HL-60 (cell line): ENCODE results near the gene LARGE2.

Experiments
- DNase-seq, 2 experiments: peaks; one replicate each; pipeline ENCODE4 v3.0.0-alpha.2; 2010 to 2020; ENCODE audit warnings: low read depth in 1 of 2, low spot score in 1 of 2
- H3K27ac ChIP-seq: fragments of 250-450 bp; sonication (Bioruptor Pico); replicated peaks from 2 replicates; pipeline ENCODE4 v1.5.1; 2020; ENCODE audit warnings: mild to moderate bottlenecking, moderate library complexity
- H3K27me3 ChIP-seq: fragments of 250-450 bp; sonication (Bioruptor Pico); 2 replicates; pipeline ENCODE4 v1.5.1; 2021; ENCODE audit warnings: mild to moderate bottlenecking, moderate library complexity; ENCODE audit not compliant: insufficient read depth, poor library complexity, severe bottlenecking
- H3K4me3 ChIP-seq: replicated peaks from 2 replicates; pipeline ENCODE4 v1.5.1; 2011; ENCODE audit warnings: mild to moderate bottlenecking, control low read depth, low read length; ENCODE audit not compliant: insufficient read depth
- GABPA ChIP-seq: IDR thresholded peaks from 2 replicates; pipeline ENCODE4 v1.6.1; 2012; ENCODE audit warnings: low read depth
- POLR2AphosphoS5 ChIP-seq: IDR thresholded peaks from 2 replicates; pipeline ENCODE4 v1.6.1; 2012; ENCODE audit warnings: low read depth
- SPI1 ChIP-seq: IDR thresholded peaks from 2 replicates; pipeline ENCODE4 v1.6.1; 2012; ENCODE audit warnings: low read depth, mild to moderate bottlenecking, borderline replicate concordance
- TF ChIP-seq, protein P1 (sequence below): IDR thresholded peaks from 2 replicates; pipeline ENCODE4 v1.6.1; 2012; ENCODE audit warnings: low read depth; ENCODE audit not compliant: insufficient replicate concordance
- TF ChIP-seq, protein P2 (sequence below): IDR thresholded peaks from one replicate; pipeline ENCODE4 v1.5.1; 2011; ENCODE audit warnings: low read length, control low read depth, inconsistent platforms; ENCODE audit not compliant: insufficient read depth

Gene LARGE2

DNA sequence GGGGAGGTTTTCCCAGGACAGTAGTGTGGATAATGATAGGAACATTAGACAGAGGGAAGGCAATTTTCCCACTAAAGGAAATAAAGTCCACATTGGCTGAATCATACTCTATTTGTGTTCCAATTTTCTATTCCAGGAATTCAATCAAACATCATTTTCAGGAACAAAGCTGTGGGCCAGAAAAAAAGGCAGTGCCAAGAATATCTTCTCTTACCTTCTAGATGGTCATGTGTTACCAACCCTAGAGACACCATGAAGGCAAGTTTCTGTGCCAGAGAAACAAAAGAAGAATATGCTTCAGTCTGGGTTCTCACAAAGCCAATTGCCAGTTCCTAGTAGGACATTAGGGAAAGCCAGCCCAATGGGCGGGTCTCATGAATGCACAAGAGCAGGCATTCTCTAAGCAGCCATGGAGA, 27.5 kb downstream of the LARGE2 start:
- Histone ChIP-seq H3K27ac (no peak overlapping the region), H3K4me3 (no peak overlapping the region), H3K27me3 (no peaks in the 10 kb centered on the region)
- no peak for DNase-seq
- no peak for TF ChIP-seq POLR2AphosphoS5
- no peak for TF ChIP-seq GABPA
- TF ChIP-seq, protein P1, sequence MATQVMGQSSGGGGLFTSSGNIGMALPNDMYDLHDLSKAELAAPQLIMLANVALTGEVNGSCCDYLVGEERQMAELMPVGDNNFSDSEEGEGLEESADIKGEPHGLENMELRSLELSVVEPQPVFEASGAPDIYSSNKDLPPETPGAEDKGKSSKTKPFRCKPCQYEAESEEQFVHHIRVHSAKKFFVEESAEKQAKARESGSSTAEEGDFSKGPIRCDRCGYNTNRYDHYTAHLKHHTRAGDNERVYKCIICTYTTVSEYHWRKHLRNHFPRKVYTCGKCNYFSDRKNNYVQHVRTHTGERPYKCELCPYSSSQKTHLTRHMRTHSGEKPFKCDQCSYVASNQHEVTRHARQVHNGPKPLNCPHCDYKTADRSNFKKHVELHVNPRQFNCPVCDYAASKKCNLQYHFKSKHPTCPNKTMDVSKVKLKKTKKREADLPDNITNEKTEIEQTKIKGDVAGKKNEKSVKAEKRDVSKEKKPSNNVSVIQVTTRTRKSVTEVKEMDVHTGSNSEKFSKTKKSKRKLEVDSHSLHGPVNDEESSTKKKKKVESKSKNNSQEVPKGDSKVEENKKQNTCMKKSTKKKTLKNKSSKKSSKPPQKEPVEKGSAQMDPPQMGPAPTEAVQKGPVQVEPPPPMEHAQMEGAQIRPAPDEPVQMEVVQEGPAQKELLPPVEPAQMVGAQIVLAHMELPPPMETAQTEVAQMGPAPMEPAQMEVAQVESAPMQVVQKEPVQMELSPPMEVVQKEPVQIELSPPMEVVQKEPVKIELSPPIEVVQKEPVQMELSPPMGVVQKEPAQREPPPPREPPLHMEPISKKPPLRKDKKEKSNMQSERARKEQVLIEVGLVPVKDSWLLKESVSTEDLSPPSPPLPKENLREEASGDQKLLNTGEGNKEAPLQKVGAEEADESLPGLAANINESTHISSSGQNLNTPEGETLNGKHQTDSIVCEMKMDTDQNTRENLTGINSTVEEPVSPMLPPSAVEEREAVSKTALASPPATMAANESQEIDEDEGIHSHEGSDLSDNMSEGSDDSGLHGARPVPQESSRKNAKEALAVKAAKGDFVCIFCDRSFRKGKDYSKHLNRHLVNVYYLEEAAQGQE = no peak
- TF ChIP-seq, protein P2, sequence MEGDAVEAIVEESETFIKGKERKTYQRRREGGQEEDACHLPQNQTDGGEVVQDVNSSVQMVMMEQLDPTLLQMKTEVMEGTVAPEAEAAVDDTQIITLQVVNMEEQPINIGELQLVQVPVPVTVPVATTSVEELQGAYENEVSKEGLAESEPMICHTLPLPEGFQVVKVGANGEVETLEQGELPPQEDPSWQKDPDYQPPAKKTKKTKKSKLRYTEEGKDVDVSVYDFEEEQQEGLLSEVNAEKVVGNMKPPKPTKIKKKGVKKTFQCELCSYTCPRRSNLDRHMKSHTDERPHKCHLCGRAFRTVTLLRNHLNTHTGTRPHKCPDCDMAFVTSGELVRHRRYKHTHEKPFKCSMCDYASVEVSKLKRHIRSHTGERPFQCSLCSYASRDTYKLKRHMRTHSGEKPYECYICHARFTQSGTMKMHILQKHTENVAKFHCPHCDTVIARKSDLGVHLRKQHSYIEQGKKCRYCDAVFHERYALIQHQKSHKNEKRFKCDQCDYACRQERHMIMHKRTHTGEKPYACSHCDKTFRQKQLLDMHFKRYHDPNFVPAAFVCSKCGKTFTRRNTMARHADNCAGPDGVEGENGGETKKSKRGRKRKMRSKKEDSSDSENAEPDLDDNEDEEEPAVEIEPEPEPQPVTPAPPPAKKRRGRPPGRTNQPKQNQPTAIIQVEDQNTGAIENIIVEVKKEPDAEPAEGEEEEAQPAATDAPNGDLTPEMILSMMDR = no peak
- TF ChIP-seq SPI1 = no peak

DNA sequence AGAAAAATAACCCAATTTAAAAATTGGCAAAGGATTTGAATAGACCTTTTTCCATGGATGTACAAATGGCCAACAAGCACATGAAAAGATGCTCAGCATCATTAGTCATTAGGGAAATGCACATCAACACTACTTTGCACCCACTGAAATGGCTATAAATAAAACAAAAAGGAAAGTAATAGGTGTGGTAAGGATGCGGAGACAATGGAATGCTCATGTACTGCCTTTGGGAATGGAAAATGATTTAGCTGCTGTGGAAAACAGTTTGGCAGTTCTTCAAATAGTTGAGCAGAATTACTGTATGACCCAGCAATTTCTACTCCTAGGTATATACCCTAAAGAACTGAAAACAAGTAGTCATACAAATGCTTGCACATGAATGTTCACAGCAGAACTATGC, 37.4 kb downstream of the LARGE2 start:
- no peak for DNase-seq
- TF ChIP-seq POLR2AphosphoS5 = no peak
- TF ChIP-seq, protein P2 = no peak
- TF ChIP-seq GABPA = no peak
- TF ChIP-seq SPI1 = no peak
- TF ChIP-seq, protein P1 = no peak
- Histone ChIP-seq H3K27ac (no peak overlapping the region), H3K27me3 (no peaks in the 10 kb centered on the region), H3K4me3 (no peak overlapping the region)

DNA sequence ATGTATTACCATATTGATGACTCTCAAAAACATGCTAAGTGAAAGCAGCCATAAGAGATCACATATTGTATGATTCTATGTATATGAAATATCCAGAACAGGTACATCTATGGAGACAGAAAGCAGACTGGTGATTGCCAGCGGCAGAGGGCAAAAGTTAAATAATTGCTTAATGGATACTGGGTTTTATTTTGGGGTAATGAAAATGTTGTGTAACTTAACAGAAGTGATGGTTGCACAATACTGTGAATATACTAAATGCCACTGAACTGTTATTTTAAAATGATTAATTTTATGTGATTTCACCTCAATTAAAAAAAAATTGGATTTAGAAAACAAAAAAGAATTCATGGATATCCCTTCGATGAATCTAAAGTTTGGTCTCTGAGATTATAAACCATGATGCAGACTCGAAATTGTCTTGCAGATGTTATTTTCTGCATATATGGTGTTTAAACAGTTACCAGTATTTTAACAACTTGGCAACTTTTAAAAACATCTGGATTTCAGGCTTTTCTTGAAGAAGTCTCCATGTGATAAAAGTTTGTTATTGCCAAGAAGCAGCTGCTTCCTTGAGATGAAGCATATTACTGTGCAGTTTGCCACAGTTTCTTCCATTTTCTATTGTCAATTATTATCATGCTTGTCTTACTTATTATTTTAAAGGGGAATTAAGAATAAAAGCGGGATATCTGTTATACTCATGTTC, 38.1 kb downstream of the LARGE2 start:
- DNase-seq = peak in 1 of 2 experiments; percentile 27
- no peaks in the 10 kb centered on the region for H3K27me3 ChIP-seq
- H3K4me3 ChIP-seq = no peak overlapping the region
- TF ChIP-seq, protein P2 = no peak
- H3K27ac ChIP-seq = no peak overlapping the region

DNA sequence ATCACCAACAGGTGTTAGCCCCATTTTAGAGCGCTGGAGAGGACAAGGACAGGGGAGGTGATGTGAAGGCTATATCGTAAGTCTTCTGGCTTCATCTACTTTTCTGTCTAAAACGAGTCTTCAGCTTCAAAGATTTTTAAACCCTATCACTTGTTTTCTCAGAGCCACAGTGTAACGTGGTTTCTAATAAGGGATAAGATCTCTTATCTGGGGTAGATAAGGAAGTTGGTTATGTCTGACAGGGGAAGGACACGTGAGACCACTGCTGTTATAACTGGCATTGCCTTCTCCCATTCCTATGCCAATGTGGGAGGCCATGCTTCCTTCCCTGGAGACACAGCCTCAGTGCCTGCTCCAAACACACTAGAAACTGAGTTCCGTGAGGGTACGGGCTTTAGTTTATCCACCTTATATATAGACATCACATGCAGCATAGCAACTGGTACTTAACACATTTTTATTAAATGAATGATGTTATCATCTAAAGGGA, 39.3 kb downstream of the LARGE2 start:
- no peak overlapping the region for H3K27ac ChIP-seq
- no peaks in the 10 kb centered on the region for H3K27me3 ChIP-seq
- no peak overlapping the region for H3K4me3 ChIP-seq
- TF ChIP-seq GABPA (no peak), SPI1 (no peak), POLR2AphosphoS5 (no peak)
- TF ChIP-seq, protein P1 = no peak
- TF ChIP-seq, protein P2 = no peak
- DNase-seq = peak in 1 of 2 experiments; percentile 25
